ENCODE measurements around the gene DOCK11.
A peak's percentile ranks its signal among the peaks of the same experiment; 100 is the strongest.
"Not testable (repeated sequence)": the region's sequence is repeated elsewhere in the genome, so short reads cannot be mapped to it uniquely, and the experiment has no call there.

The DOCK11 gene

DNA sequence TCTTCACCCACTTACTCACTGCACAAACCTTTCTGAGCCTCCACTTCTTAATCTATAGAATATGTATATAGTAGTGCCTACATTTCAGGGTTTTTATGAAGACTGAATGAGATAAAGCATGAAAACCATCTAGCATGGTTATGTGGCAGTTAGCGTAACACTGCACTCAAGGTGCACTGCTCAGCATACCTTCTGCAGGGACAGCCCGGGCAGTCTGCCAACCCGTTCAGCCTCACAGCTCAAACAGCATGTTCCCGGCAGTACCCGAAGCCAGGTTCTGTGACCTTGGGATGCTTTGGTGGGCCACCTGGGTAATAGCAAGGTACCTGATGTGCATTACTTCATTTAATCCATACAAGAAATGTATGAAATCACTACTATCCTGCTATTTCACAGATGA, 81.4 kb downstream of the DOCK11 start:
- DNase-seq, result no peak

DNA sequence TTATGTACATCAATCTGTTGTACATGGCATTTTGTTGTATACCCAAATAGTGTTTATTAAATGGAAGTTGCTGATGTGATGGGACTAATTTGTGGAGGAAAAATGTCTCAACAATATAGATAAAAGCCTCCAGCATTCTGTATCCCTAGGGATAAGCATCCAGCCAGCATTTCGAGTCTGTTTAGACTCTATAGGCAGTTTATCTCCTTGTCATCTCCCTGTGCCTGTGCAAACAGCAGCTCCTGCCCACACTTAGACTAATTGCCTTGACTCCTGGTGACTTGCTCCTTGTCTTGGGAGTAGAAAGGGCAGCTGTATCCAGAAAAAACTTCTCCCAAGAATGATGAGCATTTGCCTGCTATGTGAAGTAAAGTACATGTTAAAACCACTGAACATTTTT, 83.8 kb downstream of the DOCK11 start:
- no peak for DNase-seq

DNA sequence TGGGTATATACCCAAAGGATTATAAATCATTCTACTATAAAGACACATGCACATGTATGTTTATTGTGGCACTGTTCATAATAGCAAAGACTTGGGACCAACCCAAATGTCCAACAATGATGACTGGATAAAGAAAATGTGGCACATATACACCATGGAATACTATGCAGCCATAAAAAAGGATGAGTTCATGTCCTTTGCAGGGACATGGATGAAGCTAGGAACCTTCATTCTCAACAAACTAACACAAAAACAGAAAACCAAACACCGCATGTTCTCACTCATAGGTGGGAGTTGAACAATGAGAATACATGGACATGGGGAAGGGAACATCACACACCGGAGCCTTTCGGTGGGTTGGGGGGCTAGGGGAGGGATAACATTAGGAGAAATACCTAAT, 87.3 kb downstream of the DOCK11 start:
- DNase-seq, result not testable (repeated sequence)

DNA sequence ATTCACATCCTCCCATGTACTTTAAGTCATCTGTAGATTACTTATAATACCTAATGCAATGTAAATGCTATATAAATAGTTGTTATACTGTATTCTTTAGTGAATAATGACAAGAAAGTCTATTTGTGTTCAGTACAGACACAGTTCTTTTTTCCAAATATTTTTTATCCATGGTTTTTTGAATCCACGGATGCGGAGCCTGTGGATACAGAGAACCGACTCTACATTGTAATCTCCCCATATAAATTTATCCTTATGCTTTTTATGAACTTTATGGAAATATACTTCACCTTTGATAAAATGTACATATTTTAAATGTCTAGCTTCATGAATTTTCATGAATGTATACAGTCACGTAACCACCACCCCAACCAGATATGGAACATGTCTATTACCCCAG, 88.2 kb downstream of the DOCK11 start:
- no peak for DNase-seq

DNA sequence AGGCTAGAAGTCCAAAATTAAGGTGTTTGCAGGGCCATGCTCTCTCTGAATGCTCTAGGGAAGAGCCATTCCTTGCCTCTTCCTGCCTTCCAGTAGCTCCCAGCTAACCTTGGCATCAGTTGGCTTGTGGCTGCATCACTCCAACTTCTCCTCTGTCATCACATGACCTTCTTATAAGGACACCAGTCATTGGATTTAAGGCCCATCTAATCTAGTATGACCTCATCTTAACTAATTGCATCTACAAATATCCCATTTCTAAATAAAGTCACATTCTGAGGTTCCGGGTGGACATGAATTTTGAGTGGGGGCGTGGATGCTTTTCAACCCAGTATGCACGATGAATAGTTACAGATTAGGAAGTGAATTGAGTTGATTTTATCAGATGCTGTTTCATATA, 89.7 kb downstream of the DOCK11 start:
- DNase-seq, result no peak

DNA sequence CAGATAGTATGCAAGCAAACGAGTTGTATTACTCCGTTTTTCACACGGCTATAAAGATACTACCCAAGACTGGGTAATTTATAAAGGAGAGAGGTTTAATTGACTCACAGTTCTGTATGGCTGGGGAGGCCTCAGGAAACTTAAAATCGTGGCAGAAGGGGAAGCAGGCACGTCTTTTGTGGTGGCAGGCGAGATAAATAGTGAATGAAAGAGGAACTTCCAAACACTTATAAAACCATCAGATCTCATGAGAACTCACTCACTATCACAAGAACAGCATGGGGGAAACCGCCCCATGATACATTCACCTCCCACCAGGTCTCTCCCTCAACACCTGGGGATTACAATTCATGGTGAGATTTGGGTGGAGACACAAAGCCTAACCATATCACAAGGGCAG, 90.6 kb downstream of the DOCK11 start:
- DNase-seq, result not testable (repeated sequence)

DNA sequence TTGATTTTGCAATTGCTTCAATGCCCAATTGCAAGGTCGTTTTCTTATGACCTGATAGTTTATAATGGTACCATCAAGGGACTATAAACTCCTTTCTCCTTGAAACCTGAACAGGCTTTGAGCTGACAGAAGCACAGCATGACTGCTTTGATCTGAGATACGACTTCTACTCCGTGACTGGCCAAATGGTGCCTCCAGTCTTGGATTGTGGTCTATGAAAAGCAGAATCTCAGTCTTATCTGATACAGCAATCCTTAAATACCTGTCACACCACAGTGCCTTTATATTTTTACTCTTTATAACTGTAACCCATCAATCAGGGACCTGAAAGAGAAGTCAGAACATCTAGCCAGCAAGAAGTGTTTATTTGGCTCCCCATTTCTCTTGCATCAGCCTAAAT, 93.1 kb downstream of the DOCK11 start:
- DNase-seq, result no peak

DNA sequence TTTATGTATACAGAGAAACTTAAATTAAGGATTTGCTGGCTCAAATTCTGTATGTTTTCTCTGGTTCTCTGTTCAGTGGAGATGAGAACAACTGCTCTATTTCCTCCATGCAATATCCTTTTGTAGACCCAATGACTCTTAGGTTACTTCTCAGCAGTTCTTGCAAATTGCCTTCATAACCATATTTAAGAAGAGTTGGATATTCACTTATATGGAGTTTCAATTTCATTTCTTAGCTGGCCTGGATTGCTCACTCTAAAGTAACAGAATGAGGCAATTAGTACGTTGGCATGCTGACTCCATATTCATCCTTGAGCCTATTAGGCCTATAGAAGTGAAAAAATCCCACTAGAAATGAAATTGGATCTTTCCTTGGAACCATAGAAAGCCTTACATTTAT, 93.6 kb downstream of the DOCK11 start:
- no peak for DNase-seq

DNA sequence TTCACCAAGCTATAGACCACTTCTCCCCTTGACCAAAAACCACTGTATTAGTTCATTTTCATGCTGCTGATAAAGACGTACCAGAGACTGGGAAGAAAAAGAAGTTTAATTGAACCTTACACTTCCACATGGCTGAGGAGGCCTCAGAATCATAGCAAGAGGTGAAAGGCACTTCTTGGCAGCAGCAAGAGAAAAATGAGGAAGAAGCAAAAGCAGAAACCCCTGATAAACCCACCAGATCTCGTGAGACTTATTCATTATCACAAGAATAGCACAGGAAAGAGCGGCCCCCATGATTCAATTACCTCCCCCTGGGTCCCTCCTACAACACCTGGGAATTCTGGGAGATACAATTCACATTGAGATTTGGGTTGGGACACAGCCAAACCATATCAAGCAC, 97.8 kb downstream of the DOCK11 start:
- no peak for DNase-seq

DNA sequence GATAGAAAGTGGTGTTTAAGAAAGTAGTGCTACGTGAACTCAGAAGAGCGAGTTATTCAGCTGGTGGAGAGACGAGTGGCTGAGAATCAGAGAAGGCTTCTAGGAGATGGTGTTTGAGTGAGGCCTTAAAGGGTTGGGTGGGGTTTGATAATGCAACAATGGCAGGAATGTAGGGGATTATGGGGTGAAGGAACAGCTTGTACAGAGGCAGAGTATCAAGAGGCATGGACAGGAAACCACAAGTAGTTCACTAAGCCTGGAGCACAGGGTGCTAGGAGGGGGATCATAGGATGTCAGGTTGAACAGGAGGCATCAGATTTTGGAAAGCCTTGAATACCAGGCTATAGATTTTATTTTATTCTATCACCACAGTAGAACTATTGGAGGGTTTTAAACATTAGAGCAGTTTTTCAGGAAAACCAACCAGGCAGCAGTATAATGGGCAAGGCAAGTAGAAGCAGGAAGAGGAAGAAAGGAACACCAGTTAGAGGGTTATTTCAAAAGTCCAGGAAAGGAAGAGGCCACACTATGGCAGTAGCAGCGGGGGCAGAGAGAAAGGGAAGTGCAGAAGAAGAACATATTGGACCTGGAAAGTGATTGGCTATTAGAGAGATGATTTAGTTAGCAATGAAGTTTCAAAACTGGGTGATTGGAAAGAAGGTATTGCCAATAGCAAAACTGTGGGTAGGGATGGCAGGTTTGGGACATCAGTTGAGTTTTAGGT, 99.2 kb downstream of the DOCK11 start:
- no peak for DNase-seq

DNA sequence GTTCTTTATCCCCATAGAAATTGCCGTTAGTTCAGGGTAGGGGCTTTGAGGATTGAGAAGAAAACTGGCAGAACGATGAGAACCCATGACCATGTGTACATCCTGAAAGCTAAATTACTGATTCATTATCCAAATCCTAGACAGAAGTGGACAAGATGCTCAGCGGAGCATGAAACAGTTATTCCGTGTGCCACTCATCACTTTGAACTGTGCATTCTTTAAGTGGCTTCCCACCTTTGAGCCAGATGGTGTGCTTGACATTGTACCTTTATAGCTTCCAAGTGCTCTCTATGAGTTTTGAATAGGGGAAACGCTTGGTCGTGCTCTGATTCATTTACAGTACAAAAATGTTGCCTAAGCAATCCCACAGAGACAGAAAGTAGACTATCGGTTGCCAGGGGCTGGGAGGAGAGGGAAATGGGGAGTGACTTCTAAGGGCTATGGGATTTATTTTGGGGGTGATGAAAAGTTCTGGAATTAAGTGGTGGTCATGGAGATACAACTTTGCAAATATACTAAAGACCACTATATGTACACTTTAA, 100.0 kb downstream of the DOCK11 start:
- no peak for DNase-seq

DNA sequence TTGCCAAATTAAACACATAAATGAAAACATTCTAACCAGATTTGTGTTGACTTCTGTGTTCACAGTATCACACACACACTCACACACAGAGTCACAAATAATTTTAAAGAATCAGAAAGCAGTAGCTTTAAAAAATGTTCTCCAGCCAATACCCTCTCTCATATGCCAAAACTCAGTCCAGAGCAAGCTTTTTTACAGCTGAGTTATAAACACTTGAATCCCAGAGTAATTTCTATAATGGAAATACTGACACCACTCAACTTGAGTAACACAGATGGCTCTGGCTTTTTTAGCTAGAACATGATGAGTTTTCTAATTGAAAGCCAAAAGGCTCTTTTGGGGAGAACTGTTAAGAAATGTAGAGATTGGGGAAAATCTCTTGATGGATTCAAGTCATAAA, 100.8 kb downstream of the DOCK11 start:
- no peak for DNase-seq

DNA sequence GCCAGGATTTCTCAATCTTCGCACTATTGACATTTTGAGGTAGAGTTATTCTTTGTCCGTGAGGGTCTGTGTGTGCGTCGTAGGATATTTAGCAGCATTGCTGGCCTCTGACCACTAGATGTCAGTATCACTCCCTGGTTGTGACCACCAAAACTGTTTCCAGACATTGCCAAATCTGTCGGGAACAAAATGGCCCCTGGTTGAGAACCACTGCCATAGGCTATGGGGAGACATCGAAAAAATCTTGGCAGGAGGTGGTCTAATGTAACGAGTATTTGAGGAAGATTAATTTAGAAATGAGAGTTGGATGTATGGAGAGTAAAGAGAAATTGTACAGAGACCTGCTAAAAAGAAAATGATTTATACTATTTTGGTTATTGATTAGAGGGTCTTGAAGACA, 108.4 kb downstream of the DOCK11 start:
- peak in 3 of 6 experiments; percentile 4 to 26 (median 19) for DNase-seq

DNA sequence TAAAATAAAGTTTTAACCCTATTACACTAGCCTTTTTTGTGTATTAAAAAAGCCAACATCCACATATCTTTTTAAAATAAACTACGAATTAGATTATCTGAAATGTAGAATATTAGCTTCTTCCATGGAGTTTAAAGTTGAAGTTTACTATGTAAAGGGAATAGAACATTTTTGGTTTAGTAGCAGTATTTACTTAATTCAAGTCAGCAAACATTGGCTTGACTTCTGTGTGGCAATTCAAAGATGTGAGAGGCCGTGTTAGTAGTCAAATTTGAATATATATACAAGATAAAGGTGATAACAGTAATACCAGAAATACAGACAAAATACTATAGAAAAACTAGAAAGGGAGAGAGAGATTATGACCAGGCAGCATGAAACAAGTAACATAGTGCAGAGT, 116.7 kb downstream of the DOCK11 start:
- DNase-seq, result no peak

DNA sequence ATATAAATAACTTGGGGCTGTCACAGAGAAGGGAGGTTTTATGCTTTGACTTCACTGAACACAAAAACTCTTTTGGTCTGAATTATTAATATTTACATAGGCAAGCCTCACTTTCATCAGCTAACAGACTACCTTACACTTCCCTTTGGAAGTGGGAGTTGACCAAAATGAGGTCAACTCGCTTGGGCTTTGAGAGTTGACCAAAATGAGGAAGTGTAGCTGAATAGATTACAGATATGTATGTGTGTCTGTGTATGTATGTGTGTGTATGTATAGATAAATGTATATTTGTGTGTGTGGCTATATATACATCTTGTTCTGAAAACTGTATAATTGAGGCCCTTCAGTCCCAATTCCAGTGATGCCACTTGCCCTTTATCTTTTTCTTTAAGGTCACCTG, 118.5 kb downstream of the DOCK11 start:
- DNase-seq, result no peak

DNA sequence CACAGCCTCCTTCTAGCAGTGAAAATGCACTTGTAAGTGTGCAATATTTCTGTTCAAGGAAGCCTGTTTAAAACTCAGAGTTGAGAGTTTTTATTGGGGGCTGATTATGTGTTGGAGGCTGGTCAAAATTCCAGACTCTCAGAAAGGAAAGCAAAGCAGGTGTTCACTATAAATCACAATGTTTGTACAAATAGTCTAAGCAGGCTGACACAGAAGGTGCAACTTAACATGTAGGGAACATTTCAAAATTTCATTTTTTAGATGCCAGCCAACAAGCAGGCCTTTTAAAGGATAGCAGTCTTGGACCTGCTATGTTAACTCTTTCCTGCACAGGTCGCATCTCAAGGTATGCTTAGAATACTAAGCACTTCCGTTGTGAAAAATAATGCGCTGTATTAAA, 119.5 kb downstream of the DOCK11 start:
- no peak for DNase-seq

DNA sequence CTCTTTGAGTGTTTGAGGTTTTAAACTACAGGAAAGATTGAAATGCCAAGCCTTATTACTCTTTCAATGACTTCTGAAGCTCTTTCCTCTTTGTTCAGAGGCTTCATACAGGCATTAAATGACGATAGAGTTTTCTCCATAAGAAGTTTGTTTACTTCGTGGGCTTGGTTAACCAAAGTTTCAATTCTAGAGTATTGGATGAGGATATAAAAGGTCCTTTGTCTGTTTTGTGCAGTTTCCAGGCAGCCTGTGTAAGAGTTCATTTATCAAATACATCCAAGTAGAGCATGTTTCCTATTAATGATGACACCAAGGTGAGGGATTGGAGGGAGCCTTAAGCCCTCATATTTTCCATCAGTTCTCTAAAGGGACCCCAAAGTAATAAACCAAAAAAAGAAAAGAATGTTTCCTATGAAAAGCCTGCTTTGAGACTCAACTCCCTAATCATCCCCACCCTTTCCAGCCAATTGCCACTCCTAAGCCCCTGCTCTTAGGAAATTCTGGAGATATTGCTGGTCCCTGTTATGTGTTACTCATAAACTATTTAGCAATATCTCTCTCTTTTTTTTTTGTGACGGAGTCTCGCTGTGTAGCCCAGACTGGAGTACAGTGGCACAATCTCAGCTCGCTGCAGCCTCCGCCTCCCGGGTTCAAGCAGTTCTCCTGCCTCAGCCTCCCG, 125.6 kb downstream of the DOCK11 start:
- DNase-seq, result no peak

DNA sequence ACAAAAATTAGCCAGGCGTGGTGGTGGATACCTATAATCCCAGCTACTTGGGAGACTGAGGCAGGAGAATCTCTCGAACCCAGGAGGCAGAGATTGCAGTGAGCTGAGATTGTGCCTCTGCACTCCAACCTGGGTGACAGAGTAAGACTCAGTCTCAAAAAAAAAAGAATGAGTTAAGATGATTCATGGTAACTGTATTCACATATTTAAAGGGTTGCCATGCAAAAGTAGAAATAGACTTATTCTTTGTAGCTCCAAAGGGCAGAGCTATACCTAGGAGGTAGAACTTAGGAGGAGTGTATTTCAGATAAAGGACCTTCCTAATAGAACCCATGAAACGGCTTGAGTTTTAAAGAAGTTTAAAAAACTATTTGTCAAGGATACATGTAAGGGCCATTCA, 127.4 kb downstream of the DOCK11 start:
- DNase-seq, result no peak

DNA sequence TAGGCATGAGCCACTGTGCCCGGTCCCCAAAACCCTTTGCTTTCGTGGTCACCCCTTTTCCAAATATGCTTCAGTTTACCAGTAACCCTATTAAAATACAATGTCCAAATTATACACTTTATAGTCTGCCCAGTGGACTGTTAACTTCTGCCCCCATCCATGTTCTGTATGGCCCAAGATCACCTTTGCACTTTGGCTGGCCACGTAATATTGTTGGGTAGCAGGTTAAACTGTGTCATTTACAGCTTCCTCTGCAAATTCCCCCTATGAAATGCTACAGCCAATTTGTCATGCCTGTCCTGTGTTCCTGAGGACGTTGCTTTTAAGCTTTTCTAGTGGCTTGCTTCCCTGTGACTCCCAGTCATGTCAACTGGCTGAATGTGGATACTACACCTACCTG, 130.7 kb downstream of the DOCK11 start:
- DNase-seq, result no peak

DNA sequence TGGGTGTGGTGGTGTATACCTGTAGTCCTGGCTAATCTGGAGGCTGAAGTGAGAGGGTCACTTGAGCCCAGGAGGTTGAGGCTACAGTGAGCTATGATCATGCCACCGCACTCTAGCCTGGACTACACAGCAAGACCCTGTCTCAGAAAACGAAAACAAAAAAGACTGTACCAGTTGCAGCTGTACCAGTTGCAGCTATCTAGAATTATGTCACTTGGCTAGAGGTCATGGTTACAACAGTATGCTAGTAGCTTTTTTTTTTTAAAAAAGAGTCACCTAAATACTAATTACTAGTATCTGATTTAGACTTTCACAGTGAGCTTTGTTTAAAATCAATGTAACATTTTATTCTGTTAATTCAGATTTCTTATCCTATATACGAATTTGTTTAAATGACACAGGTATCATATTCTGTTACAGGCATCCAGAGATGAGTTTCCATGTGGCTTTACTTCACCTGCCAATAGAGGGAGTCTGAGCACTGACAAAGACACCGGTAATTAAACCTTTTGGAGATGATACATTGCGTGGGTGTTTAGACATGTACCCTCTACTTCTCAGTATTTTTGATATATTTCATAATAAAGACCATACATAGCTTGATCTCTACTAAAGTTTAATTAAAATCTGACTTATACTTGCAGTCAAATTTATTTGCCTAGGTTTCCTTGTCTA, 131.6 kb downstream of the DOCK11 start:
- DNase-seq, result no peak

DNA sequence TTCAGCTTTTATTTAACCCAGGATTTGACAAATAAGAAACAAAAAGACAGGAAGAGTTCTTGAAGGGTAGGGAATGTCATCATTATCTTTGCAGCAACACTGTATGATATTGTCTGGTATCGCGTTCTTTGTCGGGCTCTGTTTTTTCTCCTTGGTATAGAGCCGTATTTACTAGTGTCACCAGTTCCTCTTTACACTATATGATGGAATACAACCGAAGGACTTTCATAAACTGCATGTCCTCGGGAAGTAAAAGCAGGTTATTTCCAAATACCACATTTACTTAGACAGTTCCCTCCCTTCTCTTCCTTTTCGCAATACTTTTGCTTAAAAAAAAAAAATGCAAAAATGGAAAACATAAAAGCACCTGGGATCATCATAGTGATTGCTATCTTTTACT, 135.2 kb downstream of the DOCK11 start:
- no peak for DNase-seq

DNA sequence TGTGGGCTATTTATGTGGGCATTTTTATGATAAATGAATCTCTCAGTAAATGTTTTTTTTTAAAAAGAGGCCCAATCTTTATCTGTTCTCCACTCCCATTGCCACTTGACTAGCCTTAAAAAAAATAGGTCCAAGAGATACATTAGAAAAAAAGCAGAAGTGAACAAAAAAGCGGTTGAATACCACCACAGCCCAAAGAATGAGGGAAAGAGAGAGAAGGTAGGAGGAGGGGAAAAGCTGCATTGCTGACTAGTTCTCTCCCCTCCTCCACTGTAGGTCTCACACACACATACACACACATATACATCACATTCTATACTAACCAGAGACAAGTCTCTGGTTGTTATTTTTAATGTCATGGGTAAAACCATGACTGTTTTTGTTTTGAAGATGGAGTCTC, 136.0 kb downstream of the DOCK11 start:
- no peak for DNase-seq

DNA sequence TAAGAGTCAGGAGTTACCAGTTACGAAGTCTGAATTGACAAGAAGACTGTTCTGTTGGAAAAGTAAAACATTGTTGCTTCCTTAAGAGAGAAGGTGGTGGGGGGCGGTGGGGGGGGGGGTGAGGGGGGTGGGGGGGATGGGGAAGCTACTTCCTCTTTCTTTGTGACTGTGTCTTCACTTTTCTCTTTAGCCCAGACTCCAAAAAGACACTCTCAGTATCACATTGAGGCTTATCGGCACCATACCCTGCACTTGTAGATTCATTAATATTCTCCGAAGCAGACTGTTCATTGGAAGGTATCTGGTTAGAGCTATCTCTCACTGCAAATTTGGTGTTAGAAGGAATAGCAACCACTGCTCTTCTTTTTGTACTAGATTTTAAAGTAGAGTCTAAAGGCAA, 137.2 kb downstream of the DOCK11 start:
- DNase-seq, result no peak

DNA sequence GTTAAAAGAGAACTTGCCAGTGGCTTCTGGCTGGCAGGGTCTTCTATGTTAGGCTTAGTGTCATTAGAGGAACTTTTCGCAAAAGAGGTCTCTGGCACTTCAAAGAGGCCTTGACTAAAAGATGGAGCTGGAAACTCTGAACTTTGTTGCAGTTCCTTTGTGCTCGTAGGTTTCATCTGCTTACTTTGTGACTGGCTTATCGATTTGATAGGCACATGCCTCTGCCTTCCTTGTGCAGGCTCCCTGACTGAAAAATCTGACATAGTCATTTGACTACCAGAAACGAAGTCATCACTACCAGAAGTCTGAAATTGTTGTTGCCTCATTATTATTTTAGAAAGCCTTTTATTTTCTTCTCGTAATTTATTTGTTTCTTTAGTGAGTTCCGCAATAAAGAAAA, 137.9 kb downstream of the DOCK11 start:
- DNase-seq, result no peak
